Fibroblast of skin of scalp (primary cell): ENCODE measurements around the gene PRAMEF18. TPM values are rescaled to one million over a fixed set of nuclear protein-coding genes. Genes with fewer than 3 reads are reported as not detected.
"Not testable (repeated sequence)": the region's sequence is repeated elsewhere in the genome, so short reads cannot be mapped to it uniquely, and the experiment has no call there.

Experiments
- DNase-seq: peaks from one replicate; pipeline ENCODE4 v3.0.0-alpha.2; 2013
- polyA plus RNA-seq, 2 experiments: library from polyadenylated mRNA; unstranded; fragments of 120-200 nt; gene quantifications; one replicate each; pipeline ENCODE4 v1.2.1, GENCODE V29; 2013; ENCODE audit not compliant: insufficient read length in 2 of 2

PRAMEF18 gene
- polyA plus RNA-seq (2013, experiment 1 of 2; ENCODE audit: insufficient read length): not detected
- not detected for polyA plus RNA-seq (2013, experiment 2 of 2; ENCODE audit: insufficient read length)

- not testable (repeated sequence) for DNase-seq
Measured at GRCh38 chr1:13225675-13226204, at the start of gene PRAMEF18. Gene PRAMEF18, minus strand, starts transcription at chr1:13226154. Its CDS starts 48 bp downstream, at chr1:13226106.

GRCh38 chr1:13265124-13265523, 39.2 kb upstream of the PRAMEF18 start:
- not testable (repeated sequence) for DNase-seq

GRCh38 chr1:13253898-13254297, 27.9 kb upstream of the PRAMEF18 start, which contains the start of gene PRAMEF5:
Gene PRAMEF5, plus strand, starts transcription at chr1:13254198. Its CDS starts 5,071 bp downstream, at chr1:13259269.
- not testable (repeated sequence) for DNase-seq

GRCh38 chr1:13247122-13247521, 21.2 kb upstream of the PRAMEF18 start:
- DNase-seq: not testable (repeated sequence)

GRCh38 chr1:13246554-13246871, 20.6 kb upstream of the PRAMEF18 start:
- DNase-seq: not testable (repeated sequence)

DNA sequence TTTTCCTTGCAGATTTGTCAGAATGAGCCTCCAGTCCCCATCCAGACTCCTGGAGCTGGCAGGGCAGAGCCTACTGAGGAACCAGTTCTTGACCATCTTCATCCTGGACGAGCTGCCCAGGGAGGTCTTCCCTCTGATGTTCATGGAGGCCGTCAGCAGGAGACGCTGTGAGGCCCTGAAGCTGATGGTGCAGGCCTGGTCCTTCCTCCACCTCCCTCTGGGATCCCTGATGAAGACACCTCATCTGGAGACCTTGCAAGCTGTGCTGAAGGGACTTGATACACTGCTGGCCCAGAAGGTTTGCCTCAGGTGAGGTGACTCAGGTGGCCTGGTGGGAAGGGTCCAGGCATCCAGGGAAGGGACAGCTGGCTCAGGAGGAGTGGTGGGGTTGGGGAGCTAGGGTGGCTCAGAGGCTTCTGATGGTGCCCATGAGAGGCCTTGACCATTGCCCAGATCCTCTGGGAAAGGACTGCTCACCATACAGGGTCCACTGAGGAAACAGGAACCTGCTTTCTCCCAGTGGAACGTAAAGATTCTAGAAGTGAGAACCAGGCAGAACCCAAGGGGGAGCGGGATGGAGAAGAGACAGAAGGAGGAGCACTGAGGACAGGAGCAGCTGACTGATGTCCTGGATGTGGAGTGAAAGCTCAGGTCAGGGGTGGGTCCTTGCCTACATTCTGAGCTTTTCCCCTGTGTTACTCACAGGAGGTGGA, 20.0 kb upstream of the PRAMEF18 start:
- DNase-seq: not testable (repeated sequence)

DNA sequence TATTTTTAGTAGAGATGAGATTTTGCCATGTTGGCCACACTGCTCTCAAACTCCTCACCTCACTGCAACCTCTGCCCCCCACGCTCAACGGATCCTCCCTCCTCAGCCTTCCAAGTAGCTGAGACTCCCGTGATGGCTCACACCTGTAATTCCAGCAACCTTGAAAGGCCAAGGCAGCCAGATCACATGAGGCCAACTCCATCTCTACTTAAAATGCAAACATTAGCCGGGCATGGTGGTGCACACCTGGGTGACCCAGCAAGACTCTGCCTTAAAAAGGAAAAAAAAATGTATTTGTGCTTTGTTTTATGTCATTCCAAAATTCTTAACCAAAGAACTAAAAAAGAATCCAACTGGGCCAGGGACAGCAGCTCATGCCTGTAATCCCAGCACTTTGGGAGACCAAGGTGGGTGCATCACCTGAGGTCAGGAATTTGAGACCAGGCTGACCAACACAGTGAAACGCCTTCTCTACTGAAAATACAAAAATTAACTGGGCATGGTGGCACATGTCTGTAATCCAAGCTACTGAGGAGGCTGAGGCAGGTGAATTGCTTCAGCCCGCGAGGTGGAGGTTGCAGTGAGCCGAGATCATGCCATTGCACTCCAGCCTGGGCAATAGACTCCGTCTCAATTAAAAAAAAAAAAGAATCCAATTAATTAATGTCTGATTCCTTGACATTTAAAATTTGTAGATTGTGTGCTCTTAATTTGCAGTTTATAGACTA, 17.7 kb upstream of the PRAMEF18 start:
- not testable (repeated sequence) for DNase-seq

GRCh38 chr1:13239633-13240032, 13.7 kb upstream of the PRAMEF18 start:
- not testable (repeated sequence) for DNase-seq

DNA sequence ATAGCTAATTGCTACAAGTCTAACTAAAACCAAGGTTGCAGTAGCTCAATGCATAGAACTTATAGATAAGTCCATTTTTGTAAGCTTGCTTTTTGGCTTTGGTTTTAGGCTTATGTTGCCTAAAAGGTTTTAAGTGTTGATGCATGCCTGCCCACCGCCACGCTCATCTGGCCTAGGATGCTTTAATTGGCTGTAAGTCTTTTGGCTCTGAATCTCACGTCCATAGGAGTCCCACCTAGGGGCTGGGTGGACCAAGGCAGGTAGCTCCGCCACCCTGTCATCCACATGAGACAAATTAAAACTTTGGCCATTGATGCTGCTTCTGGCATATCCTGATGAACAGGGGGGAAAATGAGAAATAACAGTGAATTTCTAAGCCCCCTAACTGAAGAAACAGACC, 11.6 kb upstream of the PRAMEF18 start:
- not testable (repeated sequence) for DNase-seq

DNA sequence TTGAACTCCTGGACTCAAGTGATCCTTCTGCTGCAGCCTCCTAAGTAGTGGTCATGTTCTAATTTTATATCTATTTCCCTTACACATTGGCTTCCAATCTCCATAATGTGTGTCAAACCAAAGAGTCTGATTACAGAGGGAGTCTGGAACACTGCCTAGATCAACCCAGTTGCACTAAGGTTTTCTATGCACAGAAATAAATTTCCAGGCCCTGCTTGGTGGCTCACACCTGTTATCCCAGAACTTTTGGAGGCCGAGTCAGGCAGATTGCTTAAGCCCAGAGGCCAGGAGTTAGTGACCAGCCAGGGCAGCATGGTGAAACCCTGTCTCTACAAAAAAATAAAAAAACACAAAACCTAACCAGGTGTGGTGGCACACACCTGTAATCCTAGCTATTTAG, 8.1 kb upstream of the PRAMEF18 start:
- not testable (repeated sequence) for DNase-seq

DNA sequence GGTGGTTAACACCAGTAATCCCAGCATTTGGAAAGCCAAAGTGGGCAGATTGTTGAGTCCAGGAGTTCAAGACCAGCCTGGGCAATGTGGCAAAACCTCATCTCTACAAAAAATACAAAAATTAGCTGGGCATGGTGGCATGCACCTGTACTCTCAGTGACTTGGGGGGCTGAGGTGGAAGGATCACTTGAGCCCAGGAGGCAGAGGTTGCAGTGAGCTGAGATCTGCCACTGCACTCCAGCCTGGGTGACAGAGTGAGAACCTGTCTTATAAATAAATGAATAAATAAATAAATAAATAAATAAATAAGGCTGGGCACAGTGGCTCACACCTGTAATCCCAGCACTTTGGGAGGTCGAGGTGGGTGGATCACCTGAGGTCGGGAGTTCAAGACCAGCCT, 6.1 kb upstream of the PRAMEF18 start:
- DNase-seq: not testable (repeated sequence)

- DNase-seq: not testable (repeated sequence)
Measured at GRCh38 chr1:13231061-13231750, 5.3 kb upstream of the PRAMEF18 start.

GRCh38 chr1:13230601-13231000, 4.6 kb upstream of the PRAMEF18 start:
- not testable (repeated sequence) for DNase-seq

DNA sequence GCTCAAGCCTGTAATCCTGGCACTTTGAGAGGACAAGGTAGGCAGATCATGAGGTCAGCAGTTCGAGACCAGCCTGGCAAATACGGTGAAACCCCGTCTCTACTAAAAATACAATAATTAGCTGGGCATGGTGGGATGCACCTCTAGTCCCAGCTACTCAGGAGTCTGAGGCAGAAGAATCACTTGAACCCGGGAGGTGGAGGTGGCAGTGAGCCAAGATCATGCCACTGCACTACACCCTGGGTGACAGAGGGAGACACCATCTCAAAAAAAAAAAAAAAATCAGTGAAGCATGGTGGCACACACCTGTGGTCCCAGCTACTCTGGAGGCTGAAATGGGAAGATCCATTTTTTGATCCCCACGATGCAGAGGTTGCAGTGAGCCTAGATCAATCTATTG, 4.1 kb upstream of the PRAMEF18 start:
- DNase-seq: not testable (repeated sequence)

- DNase-seq: no peak
Measured at GRCh38 chr1:13228343-13228781, 2.4 kb upstream of the PRAMEF18 start.

DNA sequence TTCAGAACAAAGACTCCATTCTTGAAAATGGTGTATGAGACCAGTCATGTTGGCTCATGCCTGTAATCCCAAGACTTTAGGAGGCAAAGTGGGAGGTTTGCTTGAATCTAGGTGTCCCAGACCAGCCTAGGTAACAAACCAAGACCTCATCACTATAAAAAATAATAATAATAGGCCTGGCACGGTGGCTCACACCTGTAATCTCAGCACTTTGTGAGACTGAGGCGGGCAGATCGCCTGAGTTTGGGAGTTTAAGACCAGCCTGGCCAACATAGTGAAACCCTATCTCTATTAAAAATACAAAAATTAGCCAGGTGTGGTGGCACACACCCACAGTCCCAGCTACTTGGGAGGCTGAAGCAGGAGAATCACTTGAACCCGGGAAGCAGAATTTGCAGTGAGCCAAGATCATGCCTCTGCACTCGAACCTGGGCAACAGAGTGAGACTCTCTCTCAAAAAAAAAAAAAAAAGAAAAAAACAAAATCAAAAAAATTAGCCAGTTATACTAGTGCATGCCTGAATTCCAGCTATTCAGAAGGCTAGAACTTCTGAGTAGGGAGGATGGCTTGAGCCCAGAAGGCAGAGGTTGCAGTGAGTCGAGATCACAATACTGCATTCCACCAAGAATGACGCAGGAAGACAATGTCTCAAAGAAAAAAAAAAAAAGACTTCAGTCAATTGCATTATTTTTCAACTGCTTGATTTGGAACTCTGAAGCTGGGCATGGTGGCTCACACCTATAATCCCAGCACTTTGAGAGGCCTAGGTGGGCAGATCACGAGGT, 1.5 kb upstream of the PRAMEF18 start:
- DNase-seq: not testable (repeated sequence)

GRCh38 chr1:13224480-13225060, 1.4 kb downstream of the PRAMEF18 start:
- DNase-seq: no peak

DNA sequence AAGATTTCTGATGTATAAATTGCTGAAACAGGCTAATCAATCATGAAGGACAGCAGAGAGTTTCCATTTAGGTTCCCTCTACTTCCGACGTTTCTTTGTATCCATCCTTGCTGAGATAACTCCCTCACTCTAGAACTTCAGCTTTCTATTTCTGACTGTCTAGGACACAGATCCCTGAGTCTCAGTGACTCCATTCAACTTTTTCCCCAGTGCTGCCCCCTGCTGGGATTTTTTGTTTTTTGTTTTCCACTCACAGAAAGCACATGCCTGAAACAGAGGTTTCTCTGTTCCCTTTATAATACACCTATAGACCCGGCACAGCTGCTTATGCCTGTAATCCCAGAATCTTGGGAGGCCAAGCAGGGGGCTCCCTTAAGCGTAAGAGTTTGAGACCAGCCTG, 3.2 kb downstream of the PRAMEF18 start:
- DNase-seq: not testable (repeated sequence)

GRCh38 chr1:13219203-13219602, 6.8 kb downstream of the PRAMEF18 start:
- DNase-seq: not testable (repeated sequence)

DNA sequence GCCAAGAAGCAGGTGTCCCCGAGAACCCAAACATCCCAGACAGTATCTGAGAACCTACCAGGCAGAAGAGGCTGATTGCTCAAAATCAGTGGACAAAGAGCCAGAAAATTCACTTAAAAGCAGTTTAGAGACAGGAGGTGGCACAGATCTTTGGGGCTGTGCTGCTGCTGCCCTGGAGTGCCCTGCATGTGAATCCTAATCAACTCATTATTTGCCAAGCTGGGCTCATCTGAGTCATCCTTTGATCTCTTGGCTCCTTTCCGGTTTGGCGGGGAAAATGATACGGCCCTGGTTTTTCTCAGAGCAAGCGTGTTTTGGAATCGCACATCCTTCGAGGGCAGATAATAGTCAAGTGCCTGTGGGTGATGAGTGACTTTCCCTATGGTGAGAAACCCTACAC, 9.3 kb downstream of the PRAMEF18 start:
- DNase-seq: not testable (repeated sequence)

GRCh38 chr1:13208712-13209111, 17.2 kb downstream of the PRAMEF18 start:
- DNase-seq: not testable (repeated sequence)
